Middle frontal gyrus (tissue), 1 donor: ENCODE results near the gene ADM.
"Not testable (repeated sequence)": the region's sequence is repeated elsewhere in the genome, so short reads cannot be mapped to it uniquely, and the experiment has no call there.

ENCODE experiments used
- DNase-seq: peaks from one replicate; pipeline ENCODE4 v3.0.0-alpha.2; 2015; ENCODE audit warnings: low spot score; ENCODE audit errors: extremely low spot score

ADM gene, protein sequence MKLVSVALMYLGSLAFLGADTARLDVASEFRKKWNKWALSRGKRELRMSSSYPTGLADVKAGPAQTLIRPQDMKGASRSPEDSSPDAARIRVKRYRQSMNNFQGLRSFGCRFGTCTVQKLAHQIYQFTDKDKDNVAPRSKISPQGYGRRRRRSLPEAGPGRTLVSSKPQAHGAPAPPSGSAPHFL

DNA sequence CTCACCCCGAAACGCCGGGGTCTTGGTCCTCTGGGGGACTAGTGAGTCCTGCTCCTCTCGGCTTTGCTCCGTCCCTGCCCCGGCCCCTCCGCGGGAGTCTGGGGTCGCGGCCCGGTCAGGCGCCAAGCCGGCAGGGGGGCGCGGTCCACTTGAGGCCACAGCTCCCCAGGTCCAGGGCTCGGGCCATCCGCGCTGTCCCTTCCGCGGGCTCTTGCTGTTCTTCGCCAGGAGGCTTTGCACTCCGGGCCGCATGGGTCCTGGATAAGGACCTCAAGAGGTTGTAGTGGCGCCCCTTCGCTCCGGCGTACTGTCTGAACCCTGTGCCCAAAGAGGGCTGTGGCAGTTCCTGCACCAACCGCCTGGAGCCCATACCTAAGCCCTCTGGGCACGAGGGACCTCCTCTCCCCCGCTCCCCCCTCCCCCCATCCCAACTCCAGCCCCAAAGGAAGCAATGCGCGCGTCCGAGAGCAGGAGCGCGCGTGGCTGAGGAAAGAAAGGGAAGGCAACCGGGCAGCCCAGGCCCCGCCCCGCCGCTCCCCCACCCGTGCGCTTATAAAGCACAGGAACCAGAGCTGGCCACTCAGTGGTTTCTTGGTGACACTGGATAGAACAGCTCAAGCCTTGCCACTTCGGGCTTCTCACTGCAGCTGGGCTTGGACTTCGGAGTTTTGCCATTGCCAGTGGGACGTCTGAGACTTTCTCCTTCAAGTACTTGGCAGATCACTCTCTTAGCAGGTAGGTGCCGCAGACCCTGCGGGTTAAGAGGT is at the start of gene ADM:
ADM (plus strand) TSS at position 579 of the 767 bp plus-strand sequence. CDS start 628 bp downstream, outside the sequence.
- no peak for DNase-seq

DNA sequence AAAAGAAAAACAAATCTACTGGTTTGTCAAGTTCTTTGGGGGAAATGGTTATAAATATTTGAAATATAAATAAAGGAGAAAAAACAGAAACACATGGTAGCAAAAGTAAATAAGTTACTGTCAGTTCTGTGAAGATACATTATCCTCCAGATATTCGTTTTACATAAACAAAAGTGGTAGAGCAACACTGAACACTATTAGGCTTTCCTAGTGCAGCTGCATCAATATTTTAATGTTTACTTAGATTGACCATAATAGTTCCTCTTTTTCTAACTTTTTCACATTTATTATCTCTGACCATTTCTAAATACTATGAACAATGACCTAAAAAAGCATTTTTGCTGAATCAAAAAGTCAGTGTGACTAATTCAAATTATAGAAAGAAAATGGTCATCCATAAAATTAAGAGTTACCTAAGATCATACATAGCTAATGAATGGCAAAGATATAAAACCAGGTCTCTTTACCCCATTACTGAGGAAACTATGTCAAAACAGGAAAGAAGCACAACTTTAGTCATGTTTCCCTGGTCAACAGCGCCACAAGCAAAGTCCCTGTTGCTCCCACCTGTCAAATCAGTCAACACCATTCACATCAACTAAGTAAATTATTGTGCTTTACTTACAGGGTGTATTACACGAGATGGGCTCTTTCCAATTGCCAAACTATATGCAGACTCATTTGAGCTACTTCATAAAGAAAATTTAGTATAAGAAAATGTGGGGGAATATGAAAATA is 49.3 kb upstream of the ADM start:
- DNase-seq: no peak

DNA sequence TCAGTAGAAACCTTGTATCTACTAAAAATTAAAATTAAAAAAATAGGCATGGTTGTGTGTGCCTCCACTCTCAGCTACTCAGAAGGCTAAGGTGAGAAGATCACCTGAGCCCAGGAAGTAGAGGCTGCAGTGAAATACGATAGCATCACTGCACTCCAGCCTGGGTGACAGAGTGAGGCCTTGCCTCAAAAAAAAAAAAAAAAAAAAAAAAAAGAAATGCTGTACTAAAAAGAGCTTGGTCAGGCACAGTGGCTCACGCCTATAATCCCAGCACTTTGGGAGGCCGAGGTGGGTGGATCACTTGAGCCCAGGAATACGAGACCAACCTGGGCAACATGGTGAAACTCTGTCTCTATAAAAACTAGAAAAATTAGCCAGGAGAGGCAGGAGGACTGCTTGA is 47.4 kb upstream of the ADM start:
- no peak for DNase-seq

DNA sequence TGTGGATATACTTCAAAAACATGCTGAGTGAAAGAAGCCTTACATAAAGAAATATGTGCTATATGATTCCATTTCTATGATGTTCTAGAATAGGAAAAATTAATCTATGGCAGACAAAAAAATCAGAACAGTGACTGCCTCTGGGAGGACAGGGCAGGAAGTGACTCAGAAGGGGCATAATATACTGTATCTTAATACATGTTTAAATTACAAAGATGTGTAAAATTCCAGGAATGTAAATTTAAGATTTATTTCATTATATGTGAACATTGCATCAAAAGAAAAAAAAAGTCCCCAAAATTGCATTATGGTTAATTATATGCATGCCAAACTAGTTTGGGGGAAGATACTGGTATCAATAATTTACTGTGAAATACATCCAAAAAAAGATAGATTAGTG is 43.1 kb upstream of the ADM start:
- DNase-seq: no peak

DNA sequence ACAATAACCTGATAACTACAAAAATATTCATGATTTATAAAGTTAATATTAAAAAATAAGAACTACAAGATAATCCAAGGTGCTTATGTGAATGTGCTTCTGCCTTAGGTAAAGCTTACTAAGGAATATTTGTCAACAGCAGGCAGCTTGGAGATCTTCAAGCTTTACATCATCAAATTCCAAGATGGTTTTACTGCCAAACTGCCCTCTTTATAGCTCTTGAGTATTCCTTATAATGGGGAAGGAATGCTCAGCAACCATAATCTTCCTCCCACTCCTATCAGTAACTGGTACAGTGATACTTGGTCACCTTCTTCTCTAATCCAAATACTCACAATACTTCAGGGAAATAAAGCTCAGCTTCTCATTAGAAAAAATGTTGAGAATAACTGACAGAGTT is 40.9 kb upstream of the ADM start:
- DNase-seq: no peak

DNA sequence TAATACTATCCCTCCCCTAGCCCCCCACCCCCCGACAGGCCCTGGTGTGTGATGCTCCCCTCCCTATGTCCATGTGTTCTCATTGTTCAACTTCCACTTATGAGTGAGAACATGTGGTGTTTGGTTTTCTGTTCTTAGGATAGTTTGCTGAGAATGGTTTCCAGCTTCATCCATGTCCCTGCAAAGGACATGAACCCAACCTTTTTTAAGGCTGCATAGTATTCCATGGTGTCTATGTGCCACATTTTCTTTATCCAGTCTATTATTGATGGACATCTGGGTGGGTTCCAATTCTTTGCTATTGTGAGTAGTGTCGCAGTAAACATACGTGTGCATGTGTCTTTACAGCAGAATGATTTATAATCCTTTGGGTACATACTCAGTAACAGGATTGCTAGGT is 40.2 kb upstream of the ADM start:
- DNase-seq: not testable (repeated sequence)

DNA sequence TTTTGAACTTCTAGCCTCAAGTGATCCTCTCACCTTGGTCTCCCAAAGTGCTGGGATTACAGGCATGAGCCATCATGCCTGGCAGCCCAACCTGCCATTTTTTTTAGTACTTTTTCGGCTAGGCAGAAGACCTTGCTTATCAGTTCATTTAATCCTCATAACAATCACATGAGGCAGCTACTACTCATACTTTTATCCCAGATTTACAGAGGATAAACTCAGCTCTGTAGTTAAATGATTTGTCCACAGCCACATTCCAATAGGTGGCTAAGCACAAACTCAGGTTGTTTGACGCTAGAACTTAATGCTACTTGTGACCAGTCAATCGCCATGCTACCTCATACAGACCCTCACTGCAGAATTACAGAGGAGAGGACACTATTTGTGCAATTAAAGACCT is 38.9 kb upstream of the ADM start:
- no peak for DNase-seq

DNA sequence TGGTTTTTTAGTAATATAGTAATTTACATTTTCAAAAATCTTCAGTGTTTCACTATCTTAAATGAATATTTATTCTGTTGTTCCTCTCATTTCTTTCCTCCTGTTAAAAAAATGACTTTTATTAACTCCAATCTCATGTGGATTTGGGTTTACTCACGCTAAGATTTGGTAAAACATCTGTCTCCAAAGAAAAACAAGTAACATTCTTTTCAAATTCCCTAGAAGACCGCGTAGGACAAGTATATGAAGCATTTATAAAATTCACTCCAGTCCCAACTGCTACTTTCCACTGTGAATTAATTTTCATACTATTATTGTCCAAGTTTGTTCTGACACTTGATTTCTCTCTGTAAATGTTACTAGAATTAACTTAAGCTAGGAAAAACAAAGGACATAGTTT is 37.1 kb upstream of the ADM start:
- no peak for DNase-seq

DNA sequence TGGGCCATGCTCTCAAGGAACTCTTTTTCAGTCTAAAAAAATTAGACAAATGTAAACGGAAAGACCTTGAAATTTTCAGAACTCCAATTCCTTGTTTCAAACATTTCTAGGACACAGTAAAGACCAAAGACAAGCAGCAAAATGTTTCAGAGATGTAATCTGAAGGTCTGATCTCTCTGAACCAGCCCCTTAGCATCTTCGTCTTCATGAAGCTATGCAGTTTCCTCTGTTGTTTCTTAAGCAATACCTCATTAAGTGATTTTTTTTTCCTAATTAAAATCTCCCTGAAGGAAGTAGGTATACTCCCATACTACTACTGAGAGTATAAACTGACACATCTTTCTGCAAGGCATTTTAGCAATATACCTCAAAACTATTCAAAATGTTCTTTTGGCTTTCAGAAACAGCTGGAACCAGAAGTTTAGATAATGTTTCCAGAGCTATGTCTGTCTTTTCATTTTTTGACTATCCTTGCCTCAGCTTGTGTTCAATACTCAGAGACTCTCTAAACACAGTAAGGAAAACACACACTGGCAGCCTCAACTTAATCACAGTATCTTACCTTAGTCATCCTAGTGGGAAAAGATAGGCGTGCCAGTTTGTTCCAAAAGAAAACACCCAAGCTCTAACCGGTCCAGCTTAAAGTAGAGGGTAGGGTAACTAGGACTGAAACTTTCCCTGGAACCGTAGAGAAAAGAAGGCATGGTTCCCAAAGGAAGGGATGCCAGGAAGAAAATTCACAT is 36.0 kb upstream of the ADM start:
- DNase-seq: no peak

DNA sequence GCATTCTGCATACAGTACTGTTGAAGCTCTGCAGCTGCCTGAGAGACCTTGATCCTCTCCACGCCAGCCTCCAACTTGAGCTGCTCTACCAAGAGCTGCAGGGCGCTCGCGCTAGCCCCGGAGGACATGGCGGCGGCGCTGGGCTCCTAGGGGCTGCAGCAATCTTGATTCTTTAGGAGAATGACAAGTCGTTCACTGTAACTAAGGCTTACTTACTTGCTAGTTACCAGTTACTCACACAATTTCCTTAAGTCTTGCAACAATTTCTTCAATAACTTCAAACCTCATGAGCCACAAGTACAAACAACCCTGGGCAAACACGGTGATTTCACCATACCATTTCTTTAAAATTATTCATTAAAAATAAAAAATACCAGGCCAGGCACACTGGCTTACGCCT is 32.7 kb upstream of the ADM start:
- no peak for DNase-seq

DNA sequence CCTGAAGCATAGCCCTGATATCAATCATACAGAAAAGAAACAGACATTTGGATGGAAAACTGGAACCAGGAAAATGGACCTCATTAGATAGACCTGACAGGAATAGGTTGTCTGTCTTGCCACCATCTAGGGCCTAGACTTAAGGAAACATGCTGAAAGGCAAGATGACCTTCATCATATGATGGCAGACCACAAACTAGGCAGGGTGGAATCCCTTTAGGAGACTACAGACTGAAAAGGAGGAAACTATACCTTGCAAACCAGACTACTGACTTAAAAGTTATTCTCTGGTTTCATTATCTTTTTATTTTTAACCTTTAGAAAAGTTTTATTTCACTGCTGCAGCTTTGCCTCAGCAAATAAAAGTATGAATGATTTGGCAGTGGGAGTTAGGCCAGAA is 31.1 kb upstream of the ADM start:
- no peak for DNase-seq

DNA sequence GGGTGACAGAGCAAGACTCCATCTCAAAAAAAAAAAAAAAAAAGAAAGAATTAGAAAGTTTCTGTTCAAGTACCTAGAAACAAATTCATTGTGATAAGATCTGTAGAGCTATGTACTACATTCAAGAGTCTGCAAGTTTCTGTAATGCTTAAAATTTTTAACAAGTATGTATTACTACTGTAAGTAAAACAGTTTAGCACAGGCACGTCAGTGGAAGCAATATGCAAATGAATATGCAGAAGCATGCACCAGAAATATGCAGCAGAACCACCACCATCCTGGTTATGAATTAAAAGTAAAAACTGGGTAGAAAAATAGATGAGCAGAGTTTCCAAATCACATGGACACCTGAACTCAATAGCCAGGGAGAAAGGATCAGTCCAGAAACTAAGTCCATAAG is 30.1 kb upstream of the ADM start:
- no peak for DNase-seq

DNA sequence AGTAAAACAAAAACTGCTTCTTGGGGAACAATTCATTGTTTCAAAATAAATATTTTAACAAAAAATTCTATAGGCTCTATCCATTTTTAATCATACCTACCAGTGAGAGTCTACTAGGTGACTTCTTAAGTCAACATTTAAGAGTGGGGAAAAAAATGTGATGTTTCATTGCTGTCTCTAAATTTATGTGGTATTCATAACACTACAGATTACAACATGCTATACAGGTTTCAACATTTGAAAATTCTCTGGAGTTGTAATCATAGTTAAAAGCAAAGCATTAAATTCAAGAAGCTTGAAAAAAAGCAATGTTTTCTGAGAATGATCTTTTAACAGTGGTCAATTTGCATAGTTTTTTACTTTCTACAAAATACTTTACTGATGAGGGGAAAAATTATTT is 29.2 kb upstream of the ADM start:
- no peak for DNase-seq

DNA sequence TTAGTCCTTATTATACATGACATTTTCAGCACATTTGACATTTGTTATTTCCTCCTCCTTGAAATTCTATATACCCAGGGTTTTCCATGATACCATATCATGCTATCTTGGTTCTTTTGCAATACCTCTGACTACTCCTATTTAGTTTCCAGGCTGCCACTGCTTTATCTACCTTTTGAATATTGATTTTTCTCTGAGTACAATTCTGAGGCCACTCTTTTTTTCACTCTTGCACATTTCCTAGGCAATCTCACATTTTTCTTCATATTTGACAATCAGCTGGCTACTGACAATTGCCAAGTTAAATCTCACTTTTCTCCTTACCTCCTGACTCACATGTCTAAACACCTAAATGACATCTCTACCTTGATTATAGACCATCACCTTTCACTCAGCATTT is 22.8 kb upstream of the ADM start:
- no peak for DNase-seq

DNA sequence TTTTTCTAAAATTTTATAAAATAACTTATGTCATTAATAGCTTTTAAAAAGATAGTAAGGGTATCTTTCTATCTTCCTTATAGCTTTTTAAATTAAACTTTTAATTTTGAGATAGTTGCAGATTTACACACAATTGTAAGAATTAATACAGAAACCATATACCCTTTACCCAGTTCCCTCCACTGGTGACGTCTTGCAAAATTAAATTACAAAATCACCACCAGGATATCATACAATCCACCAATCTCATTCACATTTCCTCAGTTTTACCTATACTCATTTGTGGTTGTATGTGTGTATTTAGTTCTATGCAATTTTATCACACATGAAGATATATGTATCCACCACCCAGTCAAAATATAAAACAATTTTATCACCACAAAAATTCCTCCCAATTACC is 20.9 kb upstream of the ADM start:
- no peak for DNase-seq

DNA sequence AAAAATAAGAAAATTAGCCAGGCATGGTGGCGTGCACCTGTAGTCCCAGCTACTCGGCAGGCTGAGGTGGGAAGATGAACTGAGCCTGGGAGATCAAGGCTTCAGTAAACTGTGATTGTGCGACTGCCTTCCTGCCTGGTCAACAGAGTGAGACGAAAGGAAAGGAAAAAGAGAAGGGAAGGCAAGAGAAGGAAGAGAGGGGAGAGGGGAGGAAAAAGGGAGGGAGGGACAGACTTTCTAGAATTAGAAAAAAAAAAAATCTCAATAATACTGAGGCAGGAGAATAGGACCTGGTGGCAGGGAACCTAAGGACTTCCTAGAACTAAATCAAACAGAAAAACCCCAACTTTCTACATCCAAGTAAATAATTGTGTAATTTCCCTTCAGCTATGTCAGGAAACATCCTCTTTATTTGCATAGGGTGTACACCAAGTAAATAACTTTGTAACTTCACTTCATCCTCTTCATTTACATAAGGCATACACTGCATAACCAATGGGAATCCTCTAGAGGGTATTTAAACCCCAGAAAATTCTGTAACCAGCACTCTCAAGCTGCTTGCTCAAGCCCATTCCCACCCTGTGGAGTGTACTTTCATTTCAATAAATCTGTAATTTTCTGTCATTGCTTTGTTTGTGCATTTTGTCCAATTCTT is 19.6 kb upstream of the ADM start:
- no peak for DNase-seq

DNA sequence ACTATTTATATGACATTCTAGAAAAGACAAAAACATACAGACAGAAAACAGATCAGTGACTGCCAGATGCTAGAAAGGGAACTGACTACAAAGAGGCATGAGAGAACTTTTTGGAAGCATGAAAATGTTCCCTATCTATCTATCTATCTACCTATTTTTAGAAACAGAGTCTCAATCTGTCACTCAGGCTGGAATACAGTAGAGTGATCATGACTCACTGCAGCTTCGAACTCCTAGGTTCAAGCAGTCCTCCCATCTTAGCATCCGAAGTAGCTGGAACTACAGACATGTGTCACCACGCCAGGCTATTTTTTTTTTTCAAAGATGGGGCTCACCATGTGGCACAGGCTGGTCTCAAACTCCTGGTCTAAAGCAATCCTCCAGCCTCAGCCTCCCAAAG is 17.7 kb upstream of the ADM start:
- DNase-seq: no peak

DNA sequence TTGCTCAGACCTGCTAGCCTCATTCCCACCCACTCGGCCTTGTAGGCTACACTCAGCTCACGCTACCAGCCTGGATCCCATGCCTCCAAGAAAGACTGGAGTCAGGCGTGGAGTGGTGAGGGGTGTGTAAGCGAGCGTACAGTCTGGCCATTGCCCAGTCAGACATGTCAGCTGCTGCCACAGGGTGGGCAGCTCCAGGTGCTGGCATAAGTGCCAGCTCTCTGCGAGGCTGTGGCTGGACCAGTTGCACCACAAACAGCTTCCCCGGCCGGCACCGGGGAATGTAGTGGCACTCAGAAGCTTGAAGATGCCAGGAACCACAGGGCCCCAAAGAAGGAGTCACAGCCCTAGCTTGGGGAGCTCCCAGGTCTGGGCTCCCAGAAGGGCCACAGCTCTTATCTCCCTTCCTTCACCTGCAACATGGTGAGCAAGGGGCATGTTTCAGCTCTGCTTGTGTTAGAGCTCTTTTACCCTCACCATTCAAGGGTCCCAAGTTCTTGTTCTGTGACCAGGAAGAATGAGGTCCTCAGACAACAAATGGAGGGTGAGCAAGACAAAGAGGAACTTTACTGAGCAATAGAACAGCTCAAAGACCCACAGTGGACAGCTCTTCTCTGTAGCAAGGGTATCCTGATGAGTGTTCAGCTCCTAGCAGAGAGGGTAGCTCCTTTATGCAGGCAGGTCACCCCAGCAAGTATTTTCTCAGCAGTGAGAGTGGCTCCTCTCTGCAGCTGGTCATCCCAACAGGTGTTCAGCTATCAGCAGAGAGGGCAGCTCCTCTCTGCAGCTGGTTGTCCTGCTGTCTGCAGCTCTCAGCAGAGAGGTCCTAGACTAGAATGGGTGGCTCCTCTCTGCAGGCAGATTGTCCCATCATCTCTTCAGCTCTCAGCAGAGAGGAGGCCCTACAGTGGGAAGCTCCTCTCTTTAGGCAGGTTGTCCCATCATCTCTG is 16.8 kb upstream of the ADM start:
- DNase-seq: no peak

DNA sequence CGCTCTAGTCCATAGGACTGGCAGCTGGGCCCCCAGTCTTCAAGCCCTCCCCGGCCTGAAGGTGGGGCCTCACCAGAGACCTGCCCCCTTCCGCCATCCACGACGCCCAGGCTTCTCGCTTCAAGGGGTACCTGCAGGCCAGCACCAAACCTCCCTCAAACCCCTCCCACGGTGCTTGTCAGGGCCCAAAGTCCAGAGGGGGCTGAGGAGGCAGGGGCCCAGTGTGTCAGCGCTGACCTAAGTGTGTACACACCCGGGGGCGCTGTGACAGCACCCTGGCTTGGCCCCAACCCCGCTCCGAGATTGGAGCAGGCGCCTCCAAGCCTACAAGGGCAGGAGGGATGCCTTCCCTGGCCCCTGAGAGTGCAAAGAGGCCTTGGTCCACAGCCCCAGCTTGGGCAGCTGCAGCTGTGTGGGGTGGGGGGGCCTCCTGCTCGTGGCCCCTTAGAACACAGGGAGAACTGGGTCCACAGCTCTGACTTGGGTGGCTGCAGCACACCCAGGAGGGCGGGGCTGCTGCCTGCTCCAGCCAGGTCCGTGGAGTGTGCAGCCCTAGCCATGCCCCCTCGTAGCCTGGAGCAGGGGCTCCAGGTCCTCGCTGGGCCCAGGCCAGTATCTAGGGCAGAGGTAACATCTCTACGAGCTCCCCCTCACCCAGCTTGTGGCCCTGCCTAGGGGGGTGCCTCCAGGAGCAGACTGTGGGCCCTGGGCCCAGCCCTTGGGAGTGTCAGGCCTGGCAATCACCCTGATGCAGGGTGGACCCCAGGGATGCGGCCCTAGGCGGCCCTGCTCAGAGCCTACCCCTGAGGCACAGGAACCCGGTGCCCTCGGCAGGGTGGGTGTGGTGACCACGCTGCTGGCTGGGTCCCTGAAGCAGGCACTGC is 15.8 kb upstream of the ADM start:
- no peak for DNase-seq
